Left renal cortex interstitium (tissue), 4 donors: ENCODE measurements around the gene IL10RA. TPM values are rescaled to one million over a fixed set of nuclear protein-coding genes. Genes with fewer than 3 reads are reported as not detected.
"Not testable (repeated sequence)": the region's sequence is repeated elsewhere in the genome, so short reads cannot be mapped to it uniquely, and the experiment has no call there.

Source experiments
- DNase-seq, 4 donors: peaks; one replicate each; pipeline ENCODE4 v3.0.0-alpha.2; 2013; ENCODE audit warnings: low read depth in 4 of 4, low spot score in 2 of 4, missing footprints in 1 of 4
- polyA plus RNA-seq, 4 donors: library from polyadenylated mRNA; unstranded; fragments of 120-200 nt; gene quantifications; one replicate each; pipeline ENCODE4 v1.2.1, GENCODE V29; 2013; ENCODE audit not compliant: insufficient read length in 4 of 4

IL10RA gene
- 1 to 10 TPM; 2.2 to 3.1 (median 2.6) TPM for polyA plus RNA-seq

GRCh38 chr11:117985953-117986887, at the start of gene IL10RA:
Gene IL10RA (plus strand): TSS chr11:117986394. CDS start chr11:117986468, 74 bp downstream.
- peak in 3 of 4 donors; percentile 36 to 70 (median 70) for DNase-seq

GRCh38 chr11:117936973-117937372, 49.2 kb upstream of the IL10RA start:
- no peak for DNase-seq

- no peak for DNase-seq
Observed at GRCh38 chr11:117940736-117941135, 45.5 kb upstream of the IL10RA start.

GRCh38 chr11:117941163-117941707, 45.0 kb upstream of the IL10RA start:
- DNase-seq, result no peak

- DNase-seq, result no peak
Observed at GRCh38 chr11:117941976-117942654, 44.1 kb upstream of the IL10RA start.

- no peak for DNase-seq
Observed at GRCh38 chr11:117944554-117944953, 41.6 kb upstream of the IL10RA start.

GRCh38 chr11:117945047-117945810, 41.0 kb upstream of the IL10RA start:
- no peak for DNase-seq

- DNase-seq, result no peak
Observed at GRCh38 chr11:117946156-117946841, 39.9 kb upstream of the IL10RA start.

GRCh38 chr11:117946842-117947526, 39.2 kb upstream of the IL10RA start:
- peak; percentile 53 to 83 (median 76) for DNase-seq

GRCh38 chr11:117947751-117948150, 38.4 kb upstream of the IL10RA start:
- not testable (repeated sequence) for DNase-seq

- DNase-seq, result not testable (repeated sequence)
Observed at GRCh38 chr11:117948466-117948865, 37.7 kb upstream of the IL10RA start.

GRCh38 chr11:117949062-117949461, 37.1 kb upstream of the IL10RA start:
- DNase-seq, result no peak

- no peak for DNase-seq
Observed at GRCh38 chr11:117950301-117950700, 35.9 kb upstream of the IL10RA start.

- no peak for DNase-seq
Observed at GRCh38 chr11:117950993-117951961, 34.9 kb upstream of the IL10RA start.

- no peak for DNase-seq
Observed at GRCh38 chr11:117953024-117953671, 33.0 kb upstream of the IL10RA start.

- DNase-seq, result no peak
Observed at GRCh38 chr11:117958949-117959348, 27.2 kb upstream of the IL10RA start.

GRCh38 chr11:117959438-117960149, 26.6 kb upstream of the IL10RA start:
- DNase-seq, result no peak
